Forelimb muscle (tissue), 1 donor: Measurements from ENCODE around the gene EPN1. TPM values are rescaled to one million over a fixed set of nuclear protein-coding genes. Genes with fewer than 3 reads are reported as not detected.
A peak's percentile ranks its signal among the peaks of the same experiment; 100 is the strongest.

Experiments
- DNase-seq: peaks from one replicate; pipeline ENCODE4 v3.0.0-alpha.2; 2013; ENCODE audit warnings: low read depth
- polyA plus RNA-seq: library from polyadenylated mRNA; unstranded; fragments of 120-200 nt; gene quantifications from one replicate; pipeline ENCODE4 v1.2.1, GENCODE V29; 2013; ENCODE audit not compliant: insufficient read length

Gene EPN1
- polyA plus RNA-seq, 1 donor = 82.6 TPM

GRCh38 chr19:55646889-55647731, 27.9 kb upstream of the EPN1 start:
- no peak for DNase-seq

- no peak for DNase-seq
Observed at GRCh38 chr19:55647732-55648584, 27.1 kb upstream of the EPN1 start, which contains the start of gene CCDC106. TSS of gene CCDC106 (plus strand) at chr19:55648212. CDS start at chr19:55649047, 835 bp downstream.

- DNase-seq = no peak
Observed at GRCh38 chr19:55648585-55649267, 26.3 kb upstream of the EPN1 start.

DNA sequence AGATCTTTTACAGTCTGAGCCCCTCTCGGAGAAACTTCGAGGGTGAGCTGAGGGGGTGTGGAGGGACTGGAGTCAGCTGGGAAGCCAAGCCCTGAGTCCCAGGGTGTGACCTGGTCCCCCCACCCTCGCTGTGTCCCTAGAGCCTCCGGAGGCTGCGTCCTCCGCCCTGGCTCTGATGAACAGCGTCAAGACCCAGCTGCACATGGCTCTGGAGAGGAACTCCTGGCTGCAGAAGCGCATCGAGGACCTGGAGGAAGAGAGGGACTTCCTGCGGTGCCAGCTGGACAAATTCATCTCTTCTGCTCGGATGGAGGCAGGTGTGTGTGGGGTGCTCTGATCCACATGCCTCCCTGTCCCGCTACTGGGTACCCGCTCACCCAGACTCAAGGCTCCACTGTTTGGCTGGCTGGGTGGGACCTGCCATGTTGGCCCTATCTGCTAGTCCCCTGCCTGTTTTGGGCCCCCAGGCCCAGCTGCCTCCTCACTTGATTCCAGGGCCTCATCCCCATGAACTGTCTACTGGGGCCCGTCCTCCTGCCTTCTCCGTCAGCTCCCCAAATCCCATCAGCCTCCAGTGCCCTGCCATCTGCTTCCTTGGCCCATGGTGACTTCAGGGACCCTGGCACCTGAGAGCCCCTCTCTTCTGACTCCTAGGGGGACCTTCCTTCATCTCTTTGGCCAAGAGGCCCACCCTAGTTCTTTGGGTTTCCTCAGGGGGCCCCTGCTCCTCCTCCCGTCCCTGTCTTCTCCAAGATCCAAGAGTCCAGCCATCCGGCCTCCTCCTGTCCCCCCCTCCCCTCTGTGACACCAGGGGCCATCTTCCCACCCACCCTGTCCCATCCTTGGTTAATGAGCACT, 25.5 kb upstream of the EPN1 start:
- no peak for DNase-seq

GRCh38 chr19:55650126-55650557, 24.9 kb upstream of the EPN1 start:
- no peak for DNase-seq

DNA sequence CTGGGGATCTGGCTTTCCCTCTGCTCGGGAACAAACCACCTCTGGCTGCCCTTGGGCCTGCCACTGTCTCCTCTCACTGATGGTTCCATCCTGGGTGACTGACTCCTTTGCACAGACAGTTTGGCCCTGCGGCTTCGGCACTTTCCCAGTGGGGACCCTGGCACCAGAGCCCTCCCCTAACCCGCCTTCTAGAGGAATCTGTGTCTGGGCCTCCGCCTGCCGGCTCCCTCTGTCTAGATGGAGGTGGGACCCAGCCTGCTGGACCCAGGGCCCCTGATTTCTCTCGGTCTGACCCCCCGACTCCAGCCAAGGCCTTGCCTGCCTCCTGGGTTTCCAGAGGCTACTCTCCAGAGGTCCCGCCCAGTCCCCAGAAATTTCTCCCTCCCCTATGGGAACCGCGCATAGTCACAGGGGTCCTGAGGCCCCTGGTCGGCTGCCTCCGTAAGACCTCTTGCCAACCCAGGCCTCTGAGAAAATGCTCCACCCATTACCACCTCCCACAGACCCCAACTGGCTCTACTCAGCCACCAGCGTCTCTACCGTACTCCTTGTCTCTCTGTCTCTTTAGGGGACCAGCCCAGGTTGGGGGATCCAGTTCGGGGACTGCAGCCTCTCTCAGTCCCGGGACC, 24.3 kb upstream of the EPN1 start:
- no peak for DNase-seq

DNA sequence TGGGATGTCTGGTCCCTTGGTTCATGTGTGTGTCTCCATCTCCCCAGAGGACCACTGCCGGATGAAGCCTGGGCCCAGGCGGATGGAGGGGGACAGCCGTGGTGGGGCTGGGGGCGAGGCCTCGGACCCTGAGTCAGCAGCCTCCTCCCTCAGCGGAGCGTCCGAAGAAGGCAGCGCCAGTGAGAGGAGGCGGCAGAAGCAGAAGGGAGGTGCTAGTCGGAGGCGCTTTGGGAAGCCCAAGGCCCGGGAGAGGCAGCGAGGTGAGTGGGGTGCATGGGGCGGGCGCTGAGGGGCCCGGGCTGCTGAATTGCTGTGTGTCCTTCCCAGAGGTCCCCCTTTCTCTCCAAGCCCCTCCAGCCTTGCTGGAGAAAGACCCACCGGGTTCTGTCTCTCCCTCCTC, 23.8 kb upstream of the EPN1 start:
- DNase-seq = no peak

DNA sequence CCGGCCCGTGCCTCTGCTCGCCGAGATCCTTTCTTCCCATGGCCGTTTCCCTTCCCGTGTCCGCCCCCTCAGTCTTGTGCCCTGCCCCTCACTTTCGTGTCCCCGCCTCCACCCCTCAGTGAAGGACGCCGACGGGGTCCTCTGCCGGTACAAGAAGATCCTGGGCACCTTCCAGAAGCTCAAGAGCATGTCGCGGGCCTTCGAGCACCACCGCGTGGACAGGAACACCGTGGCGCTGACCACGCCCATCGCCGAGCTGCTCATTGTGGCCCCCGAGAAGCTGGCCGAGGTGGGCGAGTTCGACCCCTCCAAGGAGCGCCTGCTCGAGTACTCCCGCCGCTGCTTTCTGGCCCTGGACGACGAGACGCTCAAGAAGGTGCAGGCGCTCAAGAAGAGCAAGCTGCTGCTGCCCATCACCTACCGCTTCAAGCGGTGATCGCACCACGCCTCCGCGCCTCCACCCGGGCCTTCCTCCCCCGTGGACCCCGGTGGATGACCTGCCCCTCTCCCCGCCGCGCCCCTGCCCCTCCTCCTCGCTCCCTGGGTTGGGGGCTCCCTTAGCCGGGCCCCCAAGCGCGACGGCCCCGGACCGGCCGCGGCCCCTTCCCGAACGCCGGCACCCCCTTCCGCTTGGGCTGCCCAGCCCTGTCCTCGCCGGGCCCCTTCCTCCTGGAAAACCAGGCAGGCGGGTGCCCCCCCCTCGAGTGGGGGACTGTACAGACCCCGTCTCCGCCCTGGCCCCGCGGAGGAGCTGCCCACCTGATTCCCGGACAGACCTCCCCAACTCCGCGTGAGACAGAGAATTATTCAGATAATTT, 22.5 kb upstream of the EPN1 start:
- DNase-seq = no peak

- DNase-seq = peak; percentile 99
Observed at GRCh38 chr19:55653651-55654322, 21.2 kb upstream of the EPN1 start.

DNA sequence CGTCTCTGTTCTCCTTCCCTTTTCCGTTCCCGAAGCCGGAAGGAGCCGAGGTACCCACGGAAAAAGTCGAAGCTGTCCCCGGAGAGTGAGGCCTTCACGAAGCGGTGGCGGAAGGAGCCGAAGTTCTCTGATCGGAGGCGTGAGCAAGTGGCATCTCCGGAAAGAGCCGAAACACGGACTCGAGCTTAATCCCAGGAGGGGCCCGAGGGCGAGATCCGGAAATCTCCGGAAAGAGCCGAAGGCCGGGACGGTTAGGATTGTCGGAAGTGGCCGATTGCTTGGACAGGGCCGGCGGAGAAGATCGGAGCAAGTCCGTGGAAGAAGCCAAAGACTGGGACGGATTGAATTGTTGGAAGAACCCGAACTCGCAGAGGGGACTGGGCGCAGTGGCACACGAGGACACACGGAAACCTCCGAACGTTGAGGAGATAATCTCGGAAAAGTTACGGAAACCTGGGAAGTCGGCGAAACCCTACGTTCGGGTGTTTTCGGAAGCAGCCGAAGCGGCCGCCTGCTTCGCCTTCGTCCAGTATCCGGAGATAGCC, 20.6 kb upstream of the EPN1 start:
- DNase-seq = peak; percentile 99

DNA sequence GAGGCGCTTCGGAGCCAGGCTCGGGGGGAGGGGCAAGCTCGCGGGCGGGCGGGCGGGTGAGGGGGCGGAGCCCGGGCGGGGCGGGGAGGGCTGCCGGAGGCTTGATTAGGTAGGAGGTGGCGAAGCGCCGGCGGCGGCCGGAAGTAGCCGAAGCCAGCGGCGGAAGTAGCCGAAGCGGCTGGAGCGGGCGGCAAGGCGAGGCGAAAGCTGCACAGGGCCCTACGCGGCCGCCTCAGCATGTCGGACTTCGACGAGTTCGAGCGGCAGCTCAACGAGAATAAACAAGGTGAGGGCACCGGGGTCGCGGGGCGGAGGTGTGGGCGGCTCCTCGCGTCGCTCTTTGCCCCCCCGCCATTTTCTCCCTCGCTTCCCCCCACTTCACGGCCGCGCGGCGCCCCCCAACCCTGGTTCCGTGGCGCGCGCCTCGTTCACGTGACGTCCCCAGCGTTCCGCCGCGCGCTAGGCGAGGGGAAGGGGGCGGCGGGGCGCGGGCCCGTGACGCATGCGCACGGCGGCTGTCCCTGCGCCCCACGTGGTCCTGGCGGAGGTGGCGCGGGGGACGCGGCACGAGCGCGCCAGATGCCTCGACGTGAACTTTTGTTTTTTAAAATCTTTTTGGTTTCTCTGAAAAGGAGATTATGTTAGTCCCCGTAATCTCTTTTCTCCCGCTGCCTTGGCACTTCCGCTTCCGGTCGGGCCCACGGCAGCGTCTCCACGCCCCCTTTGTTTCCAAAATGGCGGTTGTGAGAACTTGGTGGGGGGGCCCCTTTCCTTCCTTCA, 20.0 kb upstream of the EPN1 start, which contains the start of gene U2AF2:
U2AF2 (plus strand) TSS at position 168 of the 780 bp plus-strand sequence; CDS start at position 238, 70 bp downstream.
- no peak for DNase-seq

GRCh38 chr19:55655648-55656040, 19.4 kb upstream of the EPN1 start:
- no peak for DNase-seq

GRCh38 chr19:55656552-55656951, 18.5 kb upstream of the EPN1 start:
- no peak for DNase-seq

DNA sequence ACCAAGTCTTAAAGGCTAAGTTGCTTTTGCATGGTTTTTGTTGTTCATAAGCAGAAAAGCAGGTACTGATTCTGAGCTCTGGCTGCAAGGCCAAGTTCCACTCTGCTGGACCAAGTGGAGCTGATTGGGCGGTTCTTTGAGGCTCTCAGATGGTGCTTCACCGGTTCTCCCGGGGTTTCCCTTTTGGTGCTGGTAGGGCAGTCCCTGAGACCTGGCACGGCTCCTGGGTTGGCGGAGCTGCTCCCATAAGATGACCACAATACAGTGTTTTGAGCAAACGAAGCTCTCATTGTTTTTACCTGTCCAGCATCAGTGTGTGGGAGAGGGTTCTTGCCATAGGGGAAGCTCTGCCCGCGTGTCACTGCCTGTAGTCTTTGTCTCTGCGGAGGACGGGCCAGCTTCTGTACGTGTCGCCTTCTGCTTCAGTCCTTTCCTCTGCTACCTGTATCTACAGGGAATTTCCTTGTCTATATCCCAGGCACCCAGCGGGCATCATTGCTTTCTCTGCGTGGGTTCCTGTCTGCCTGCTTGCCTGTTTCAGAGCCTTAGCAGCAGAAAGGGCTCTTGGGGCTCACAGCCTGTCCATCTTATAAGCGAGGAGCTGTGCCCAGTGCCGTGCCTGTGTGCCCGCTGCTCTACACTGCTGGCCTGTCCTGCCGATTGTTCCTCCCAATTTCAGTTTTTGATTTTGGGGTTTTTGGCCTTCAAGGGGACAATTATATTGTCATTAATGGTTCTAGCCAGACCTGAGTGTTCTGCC, 17.9 kb upstream of the EPN1 start:
- DNase-seq = no peak

DNA sequence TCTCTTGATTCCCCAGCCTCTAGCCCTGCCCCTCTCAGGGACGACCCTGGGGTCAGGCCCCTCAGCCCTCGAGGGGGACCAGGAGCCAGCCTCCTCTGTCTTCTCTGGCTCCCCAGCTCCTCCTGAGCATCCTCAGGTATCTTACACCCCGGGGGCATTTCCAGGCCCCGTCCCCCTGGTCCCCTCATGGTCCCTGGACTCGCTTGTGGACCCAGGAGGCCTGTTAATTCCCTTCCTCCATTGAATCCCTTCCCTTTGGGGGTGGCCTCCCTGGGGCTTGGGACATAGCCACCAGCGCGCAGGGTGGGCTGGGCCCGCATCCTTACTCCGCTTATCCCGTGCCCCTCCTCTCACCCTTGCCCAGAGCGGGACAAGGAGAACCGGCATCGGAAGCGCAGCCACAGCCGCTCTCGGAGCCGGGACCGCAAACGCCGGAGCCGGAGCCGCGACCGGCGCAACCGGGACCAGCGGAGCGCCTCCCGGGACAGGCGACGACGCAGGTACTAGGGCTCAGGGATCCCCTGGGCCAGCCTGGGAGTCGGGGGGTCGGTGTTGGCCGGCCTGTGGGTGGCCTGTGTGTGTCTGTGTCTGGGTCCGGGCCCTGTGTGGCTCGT, 16.1 kb upstream of the EPN1 start:
- no peak for DNase-seq

- no peak for DNase-seq
Observed at GRCh38 chr19:55659822-55660221, 15.2 kb upstream of the EPN1 start.

DNA sequence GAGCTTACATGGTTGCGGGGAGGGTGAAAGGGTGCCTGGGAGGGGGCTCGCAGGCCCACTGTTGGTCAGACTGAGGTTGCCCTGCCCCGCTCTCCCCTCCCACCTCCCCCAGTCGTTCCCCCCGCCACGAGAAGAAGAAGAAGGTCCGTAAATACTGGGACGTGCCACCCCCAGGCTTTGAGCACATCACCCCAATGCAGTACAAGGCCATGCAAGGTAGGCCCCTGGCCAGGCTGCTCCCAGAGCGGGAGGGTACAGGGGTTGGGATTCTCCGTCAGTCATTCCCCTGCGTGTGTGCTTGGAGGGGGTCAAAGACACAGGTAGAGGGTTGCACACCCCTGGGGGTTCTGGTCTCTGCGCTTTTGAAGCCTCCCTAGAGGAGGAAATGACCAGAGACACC, 14.6 kb upstream of the EPN1 start:
- no peak for DNase-seq
